ENCODE measurements around the gene ARCN1.

DNA sequence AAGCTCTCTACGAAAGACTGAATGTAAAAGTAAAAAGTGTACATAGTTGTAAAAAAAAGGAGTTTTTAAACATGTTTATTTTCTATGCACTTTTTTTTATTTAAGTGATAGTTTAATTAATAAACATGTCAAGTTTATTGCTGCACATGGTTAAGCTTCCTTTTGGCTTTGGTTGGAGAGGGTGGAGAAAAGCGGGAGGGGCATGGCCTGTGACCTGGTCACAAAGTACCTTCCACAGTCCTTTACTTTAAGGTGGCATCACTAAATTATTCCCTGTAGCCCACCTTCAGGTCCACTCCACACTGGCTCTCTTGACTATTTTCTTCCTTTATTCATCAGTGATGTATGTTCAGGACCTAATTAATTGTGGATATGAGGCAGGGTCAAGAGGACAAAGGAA lies 45.5 kb upstream of the ARCN1 start:
- TF ChIP-seq, protein P1, sequence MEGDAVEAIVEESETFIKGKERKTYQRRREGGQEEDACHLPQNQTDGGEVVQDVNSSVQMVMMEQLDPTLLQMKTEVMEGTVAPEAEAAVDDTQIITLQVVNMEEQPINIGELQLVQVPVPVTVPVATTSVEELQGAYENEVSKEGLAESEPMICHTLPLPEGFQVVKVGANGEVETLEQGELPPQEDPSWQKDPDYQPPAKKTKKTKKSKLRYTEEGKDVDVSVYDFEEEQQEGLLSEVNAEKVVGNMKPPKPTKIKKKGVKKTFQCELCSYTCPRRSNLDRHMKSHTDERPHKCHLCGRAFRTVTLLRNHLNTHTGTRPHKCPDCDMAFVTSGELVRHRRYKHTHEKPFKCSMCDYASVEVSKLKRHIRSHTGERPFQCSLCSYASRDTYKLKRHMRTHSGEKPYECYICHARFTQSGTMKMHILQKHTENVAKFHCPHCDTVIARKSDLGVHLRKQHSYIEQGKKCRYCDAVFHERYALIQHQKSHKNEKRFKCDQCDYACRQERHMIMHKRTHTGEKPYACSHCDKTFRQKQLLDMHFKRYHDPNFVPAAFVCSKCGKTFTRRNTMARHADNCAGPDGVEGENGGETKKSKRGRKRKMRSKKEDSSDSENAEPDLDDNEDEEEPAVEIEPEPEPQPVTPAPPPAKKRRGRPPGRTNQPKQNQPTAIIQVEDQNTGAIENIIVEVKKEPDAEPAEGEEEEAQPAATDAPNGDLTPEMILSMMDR (IDR thresholded peaks at IDR 0.05; ENCODE audit: borderline replicate concordance, extremely low read depth, low read length, poor library complexity, severe bottlenecking), result no peak
- no peak for TF ChIP-seq EZH2 (IDR thresholded peaks at IDR 0.05; ENCODE audit: borderline replicate concordance, low read depth, low read length, severe bottlenecking)

Data from DND-41 (cell line).